SK-N-MC (cell line): ENCODE results near the gene ZFAND4.
"Not testable (repeated sequence)": the region's sequence is repeated elsewhere in the genome, so short reads cannot be mapped to it uniquely, and the experiment has no call there.

Experiments used
- DNase-seq: peaks from one replicate; pipeline ENCODE4 v3.0.0-alpha.2; 2011; ENCODE audit warnings: low read depth, low spot score
- H3K27ac ChIP-seq: fragments of 200-600 bp; sonication (generic); 2 replicates; pipeline ENCODE4 v1.5.1; 2016; ENCODE audit warnings: mixed run types
- H3K36me3 ChIP-seq: fragments of 200-600 bp; sonication (generic); 2 replicates; pipeline ENCODE4 v1.6.1; 2017; ENCODE audit warnings: antibody characterized with exemption, low read length, mixed read lengths; ENCODE audit not compliant: insufficient read depth
- H3K4me3 ChIP-seq: fragments of 200-600 bp; sonication (generic); 2 replicates; pipeline ENCODE4 v1.5.1; 2016
- H3K9ac ChIP-seq: fragments of 200-600 bp; sonication (generic); 2 replicates; pipeline ENCODE4 v1.8.0; 2017; ENCODE audit warnings: mixed run types, mixed read lengths; ENCODE audit not compliant: insufficient read length
- H3K9me3 ChIP-seq: fragments of 200-600 bp; sonication (generic); 2 replicates; pipeline ENCODE4 v1.6.1; 2017; ENCODE audit warnings: low read depth, mild to moderate bottlenecking, antibody characterized with exemption, low read length, moderate library complexity, mixed read lengths
- EZH2 ChIP-seq: fragments of 200-600 bp; sonication (generic); IDR thresholded peaks from one replicate; pipeline ENCODE4 v1.6.1; 2017; ENCODE audit warnings: antibody characterized with exemption
- FOXP2 ChIP-seq: optimal IDR thresholded peaks from 2 replicates; pipeline ENCODE3; 2011; ENCODE audit warnings: mild to moderate bottlenecking, moderate library complexity; ENCODE audit not compliant: insufficient read depth; ENCODE audit errors: extremely low read length, control extremely low read depth
- POLR2AphosphoS5 ChIP-seq: IDR thresholded peaks from 2 replicates; pipeline ENCODE4 v1.6.1; 2012; ENCODE audit warnings: mild to moderate bottlenecking, low read depth, low read length, borderline replicate concordance

The ZFAND4 gene

DNA sequence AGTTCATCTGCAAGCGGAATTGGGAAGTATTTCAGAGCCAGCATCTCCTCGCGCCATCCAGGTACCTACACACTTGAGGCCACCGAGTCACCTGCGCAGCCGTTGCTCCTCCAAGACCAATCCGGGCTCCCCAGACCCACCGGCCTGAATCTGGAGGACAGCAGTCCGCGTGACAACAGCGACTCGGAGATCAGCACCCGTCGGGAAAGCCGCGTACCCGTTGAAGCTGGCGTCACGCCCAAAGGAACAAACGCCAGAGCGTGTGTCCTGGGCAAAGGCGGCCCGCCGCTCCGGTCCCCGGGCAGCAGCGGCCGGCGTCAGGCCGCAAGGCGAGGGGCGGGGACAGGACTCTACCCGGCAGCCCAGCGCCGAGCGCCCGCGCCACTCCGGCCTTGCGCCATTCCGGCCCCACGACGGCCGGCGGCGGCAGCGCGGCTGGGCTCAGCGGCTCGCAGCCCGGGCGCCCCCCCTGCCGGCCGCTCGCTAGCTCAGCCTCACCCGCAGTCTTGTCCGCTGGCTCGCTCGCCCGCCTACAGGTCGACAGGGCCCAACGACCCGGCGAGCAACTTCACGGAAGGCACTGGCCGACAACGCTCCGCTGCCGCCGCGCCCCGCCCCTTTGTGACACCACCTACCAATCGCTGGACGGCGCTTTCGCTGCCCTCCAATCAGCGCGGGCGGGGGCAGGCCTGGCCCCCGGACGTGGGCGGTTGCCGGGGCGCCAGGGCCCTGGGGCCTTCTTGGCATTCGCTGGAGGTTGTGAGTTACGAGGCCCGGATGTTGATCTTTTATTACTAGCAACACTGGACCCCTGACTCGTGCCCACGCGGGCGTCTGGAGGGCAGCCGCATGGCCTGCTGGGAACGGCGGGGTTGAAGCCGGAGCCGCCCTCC, at the start of gene ZFAND4:
Gene ZFAND4, minus strand, starts transcription at position 592 of the 893 bp plus-strand sequence. CDS start 9,047 bp downstream, outside the sequence.
- DNase-seq: peak; percentile 0
- TF ChIP-seq POLR2AphosphoS5 (peak; percentile 32; the same call in 1 of the 2 replicates), EZH2 (no peak), FOXP2 (no peak)
- H3K9ac ChIP-seq: peak within 1 kb of the TSS; percentile 37
- no peaks in the 10 kb centered on the region for H3K36me3 ChIP-seq
- no peaks in the 10 kb centered on the region for H3K9me3 ChIP-seq
- peak within 1 kb of the TSS; percentile 81 for H3K4me3 ChIP-seq
- no peak within 1 kb of the TSS for H3K27ac ChIP-seq

DNA sequence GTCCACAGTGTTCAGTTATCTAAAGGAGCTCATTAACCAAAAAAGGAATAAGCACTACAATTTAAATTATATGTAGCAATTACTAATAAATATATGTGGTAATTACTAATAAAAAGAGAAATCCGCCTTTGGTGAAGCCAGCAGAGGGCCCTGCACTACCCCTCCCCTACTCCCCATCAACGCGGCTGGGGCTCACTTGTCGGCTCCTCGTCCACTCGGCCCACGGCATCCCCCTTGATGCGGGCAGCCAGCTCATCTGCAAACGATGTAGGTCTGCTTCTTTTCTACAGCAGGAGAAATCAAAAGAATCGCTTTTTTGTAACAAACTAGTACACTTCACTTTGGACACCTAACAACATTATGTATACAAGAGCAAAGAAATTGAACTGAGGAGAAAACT, 48.9 kb upstream of the ZFAND4 start:
- H3K36me3 ChIP-seq, H3K9ac ChIP-seq, DNase-seq: not testable (repeated sequence)

DNA sequence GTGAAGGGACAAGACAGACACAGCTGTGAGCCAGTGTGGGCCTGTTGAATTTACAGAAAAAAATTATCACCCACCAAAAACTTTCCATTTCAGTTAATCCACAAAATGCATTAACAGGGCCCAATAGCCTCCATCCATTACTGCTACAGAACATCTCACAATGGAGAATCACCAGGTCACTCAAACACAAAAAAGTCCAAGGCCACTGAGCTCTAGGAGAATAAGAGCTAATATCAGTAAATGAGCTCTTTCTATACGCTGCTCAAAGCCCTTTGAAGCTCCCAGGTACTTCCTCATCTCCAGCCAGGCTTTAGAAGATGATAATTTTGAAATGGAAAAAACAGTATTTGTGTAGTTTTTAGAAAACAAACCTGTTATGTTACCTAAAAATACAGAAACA, 45.1 kb upstream of the ZFAND4 start:
- not testable (repeated sequence) for DNase-seq, H3K27ac ChIP-seq, H3K4me3 ChIP-seq, H3K36me3 ChIP-seq, H3K9ac ChIP-seq, H3K9me3 ChIP-seq

More for the DNA sequence above, 48.9 kb upstream of the ZFAND4 start:
- H3K4me3 ChIP-seq, H3K9me3 ChIP-seq, H3K27ac ChIP-seq: not testable (repeated sequence)

DNA sequence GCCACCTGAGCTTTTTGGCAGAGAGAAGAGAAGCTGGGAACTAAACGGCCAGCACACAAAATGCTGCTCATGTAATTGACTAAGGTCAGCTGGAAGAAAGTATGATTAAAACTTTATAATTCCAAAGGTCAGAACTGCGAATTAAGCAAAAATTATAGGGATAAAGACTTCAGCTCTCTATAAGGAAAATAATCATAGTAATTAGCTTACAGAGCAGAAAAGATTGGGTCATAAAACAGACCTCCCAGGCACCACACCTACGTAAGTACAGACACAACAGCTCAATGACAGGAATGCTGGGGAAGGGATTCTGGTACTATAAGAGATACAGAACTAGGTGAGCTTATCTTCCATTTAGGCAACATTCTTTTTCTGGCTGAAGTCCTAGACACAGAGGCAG, 44.5 kb upstream of the ZFAND4 start:
- not testable (repeated sequence) for H3K36me3 ChIP-seq, H3K27ac ChIP-seq, DNase-seq, H3K4me3 ChIP-seq, H3K9me3 ChIP-seq, H3K9ac ChIP-seq

- not testable (repeated sequence) for H3K4me3 ChIP-seq, DNase-seq, H3K9me3 ChIP-seq, H3K27ac ChIP-seq, H3K9ac ChIP-seq, H3K36me3 ChIP-seq
Observed at GRCh38 chr10:45711223-45711622, 38.7 kb upstream of the ZFAND4 start.

DNA sequence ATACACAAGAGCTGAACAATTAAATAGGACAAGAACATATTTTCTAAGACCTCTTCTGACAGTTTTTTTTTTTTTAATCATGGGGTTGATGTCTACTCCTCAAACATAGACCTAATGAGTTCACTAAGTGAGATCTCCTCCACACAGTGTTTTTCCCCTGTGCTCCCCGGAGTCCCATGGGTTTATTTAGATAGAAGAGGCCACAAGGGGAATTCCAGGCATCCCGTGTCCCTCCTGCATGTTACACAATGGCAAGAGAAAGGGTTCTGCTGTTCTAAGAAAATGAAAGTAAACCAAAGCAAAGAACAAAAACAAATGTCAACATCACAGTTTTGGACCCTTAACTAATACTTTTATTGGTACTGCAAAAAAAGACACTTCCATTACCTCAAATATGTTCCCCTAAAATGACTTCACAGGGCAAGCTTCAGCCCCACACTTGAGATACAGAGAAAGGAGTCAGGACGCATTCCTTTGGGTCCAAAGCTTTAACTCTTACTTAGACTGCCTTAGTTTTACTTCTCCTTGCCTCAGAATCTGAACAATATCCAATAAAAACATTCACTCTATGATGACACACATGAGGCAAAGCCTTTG, 37.7 kb upstream of the ZFAND4 start:
- H3K4me3 ChIP-seq, H3K27ac ChIP-seq, H3K36me3 ChIP-seq, H3K9ac ChIP-seq, H3K9me3 ChIP-seq, DNase-seq: not testable (repeated sequence)

- not testable (repeated sequence) for H3K9ac ChIP-seq, H3K27ac ChIP-seq, H3K36me3 ChIP-seq, DNase-seq, H3K9me3 ChIP-seq, H3K4me3 ChIP-seq
Observed at GRCh38 chr10:45678467-45678866, 5.9 kb upstream of the ZFAND4 start.

GRCh38 chr10:45675388-45675787, 2.8 kb upstream of the ZFAND4 start:
- Histone ChIP-seq H3K36me3 (no peaks in the 10 kb centered on the region), H3K9ac (no peak overlapping the region), H3K27ac (no peak overlapping the region), H3K9me3 (no peaks in the 10 kb centered on the region), H3K4me3 (no peak overlapping the region)
- TF ChIP-seq POLR2AphosphoS5: no peak
- TF ChIP-seq EZH2: no peak
- TF ChIP-seq FOXP2: no peak
- DNase-seq: no peak

DNA sequence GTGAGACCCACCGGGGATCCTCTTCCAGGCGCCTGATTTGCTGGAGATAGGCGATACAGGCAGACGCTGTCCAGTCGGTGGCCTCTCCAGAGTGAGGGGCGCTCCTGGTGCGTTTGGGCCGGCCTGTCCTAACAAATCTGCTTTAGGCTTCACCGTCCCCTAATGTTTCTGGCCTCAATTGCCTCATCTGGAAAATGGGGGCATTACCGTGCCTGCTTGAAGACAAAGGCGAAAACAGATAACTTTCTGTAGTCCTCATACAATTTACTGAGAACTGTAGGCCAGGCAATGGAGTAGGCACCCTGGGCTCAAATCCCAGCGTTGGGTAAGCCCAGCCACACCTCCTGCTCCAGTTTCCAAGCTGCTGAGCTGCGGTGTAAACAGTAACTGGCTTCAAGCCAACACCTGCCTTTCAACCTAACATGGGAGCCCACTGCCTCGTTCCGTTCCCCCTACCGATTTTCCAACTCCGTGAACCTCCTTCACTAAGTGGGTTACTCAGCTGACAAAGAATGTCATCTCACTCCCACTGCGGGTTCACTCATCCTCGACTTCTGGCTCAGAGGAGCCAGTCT, 589 bp upstream of the ZFAND4 start:
- no peaks in the 10 kb centered on the region for H3K36me3 ChIP-seq
- H3K27ac ChIP-seq: no peak overlapping the region
- H3K4me3 ChIP-seq: peak overlapping the region; percentile 81
- H3K9me3 ChIP-seq: no peaks in the 10 kb centered on the region
- TF ChIP-seq EZH2: no peak
- TF ChIP-seq FOXP2: no peak
- no peak for TF ChIP-seq POLR2AphosphoS5
- no peak for DNase-seq
- no peak overlapping the region for H3K9ac ChIP-seq

GRCh38 chr10:45671300-45671699, 1.3 kb downstream of the ZFAND4 start:
- not testable (repeated sequence) for DNase-seq, H3K9ac ChIP-seq, H3K36me3 ChIP-seq, H3K4me3 ChIP-seq, H3K9me3 ChIP-seq, H3K27ac ChIP-seq

- H3K4me3 ChIP-seq, DNase-seq, H3K9ac ChIP-seq, H3K36me3 ChIP-seq, H3K27ac ChIP-seq, H3K9me3 ChIP-seq: not testable (repeated sequence)
Observed at GRCh38 chr10:45669897-45670296, 2.7 kb downstream of the ZFAND4 start.
